Vagina (tissue), 2 donors: ENCODE measurements around the gene ARID1B. TPM values are rescaled to one million over a fixed set of nuclear protein-coding genes. Genes with fewer than 3 reads are reported as not detected.

ENCODE experiments used
- DNase-seq, 2 donors: peaks; one replicate each; pipeline ENCODE4 v3.0.0-alpha.2; 2017; ENCODE audit errors: extremely low spot score in 2 of 2
- H3K27ac ChIP-seq: fragments of 200-600 bp; sonication (generic); one replicate; pipeline ENCODE4 v1.5.1; 2019
- H3K27me3 ChIP-seq: fragments of 200-600 bp; sonication (generic); one replicate; pipeline ENCODE4 v1.5.1; 2019
- H3K36me3 ChIP-seq, 2 donors: fragments of 200-600 bp; sonication (generic); one replicate each; pipeline ENCODE4 v1.5.1; 2017 to 2019
- H3K4me1 ChIP-seq: fragments of 200-600 bp; sonication (generic); one replicate; pipeline ENCODE4 v1.5.1; 2019
- H3K4me3 ChIP-seq, 2 donors: fragments of 200-600 bp; sonication (generic); 1 replicate in 1 of 2; 2 replicates in 1 of 2; pipeline ENCODE4 v1.5.1; 2016 to 2019
- H3K9me3 ChIP-seq: fragments of 200-600 bp; sonication (generic); one replicate; pipeline ENCODE4 v1.5.1; 2019
- CTCF ChIP-seq, 3 experiments: fragments of 450-650 bp in 2 of 3; fragments of 200-600 bp in 1 of 3; sonication (generic) in 1 of 3; IDR thresholded peaks; one replicate each; pipeline ENCODE4 v1.5.1; 2017 to 2019; ENCODE audit warnings: antibody characterized with exemption in 3 of 3, mild to moderate bottlenecking in 2 of 3, moderate library complexity in 2 of 3
- POLR2A ChIP-seq, 2 donors: fragments of 450-650 bp; IDR thresholded peaks; one replicate each; pipeline ENCODE4 v1.6.1; 2017; ENCODE audit warnings: antibody characterized with exemption in 2 of 2, mild to moderate bottlenecking in 2 of 2, moderate library complexity in 2 of 2
- POLR2AphosphoS5 ChIP-seq, 2 donors: sonication (generic); formaldehyde crosslinking; IDR thresholded peaks; one replicate each; pipeline ENCODE4 v1.9.0; 2017; ENCODE audit warnings: antibody characterized with exemption in 2 of 2, mild to moderate bottlenecking in 2 of 2, low read depth in 1 of 2; ENCODE audit not compliant: insufficient read depth in 1 of 2
- intact Hi-C: fragments of 100-400 bp; cut with DNase I; formaldehyde crosslinking; loops from one replicate; pipeline ENCODE4 v1.15.1; 2023
- total RNA-seq: library from RNA; depleted of rRNA; stranded (reverse); fragments of >200 nt; gene quantifications from one replicate; pipeline ENCODE4 v1.2.3, GENCODE V29; 2016

The ARID1B gene
- total RNA-seq, 1 donor from 2014 or later, result 141 TPM

GRCh38 chr6:157184202-157185015, 407.2 kb downstream of the ARID1B start:
- Histone ChIP-seq H3K27ac (peak overlapping the region; percentile 27), H3K4me3 (no peak overlapping the region), H3K27me3 (no peaks in the 10 kb centered on the region), H3K9me3 (no peaks in the 10 kb centered on the region), H3K4me1 (peaks cover 25% of the 10 kb centered on the region), H3K36me3 (peaks cover 0 to 22% of the 10 kb centered on the region in 2 donors)
- intact Hi-C loops, result loop anchor here (5.0 kb wide), 1 partner anchor 622 kb away; no protein-coding TSS in a partner anchor
- TF ChIP-seq CTCF (IDR thresholded peaks at IDR 0.05) (peak; percentile 69 to 87 (median 83)), POLR2A (IDR thresholded peaks at IDR 0.05) (no peak), POLR2AphosphoS5 (IDR thresholded peaks at IDR 0.05; ENCODE audit: insufficient read depth in 1 of 2, low read depth in 1 of 2) (peak in 1 of 2 donors; percentile 50)
- no peak for DNase-seq

GRCh38 chr6:157185171-157185570, 408.0 kb downstream of the ARID1B start:
- no peak for TF ChIP-seq POLR2A (IDR thresholded peaks at IDR 0.05)
- TF ChIP-seq POLR2AphosphoS5 (IDR thresholded peaks at IDR 0.05; ENCODE audit: insufficient read depth in 1 of 2, low read depth in 1 of 2), result no peak
- TF ChIP-seq CTCF (IDR thresholded peaks at IDR 0.05), result no peak
- no peak for DNase-seq
- H3K4me3 ChIP-seq, result no peak overlapping the region
- no peaks in the 10 kb centered on the region for H3K27me3 ChIP-seq
- peaks cover 0 to 29% of the 10 kb centered on the region in 2 donors for H3K36me3 ChIP-seq
- peaks cover 25% of the 10 kb centered on the region for H3K4me1 ChIP-seq
- no peaks in the 10 kb centered on the region for H3K9me3 ChIP-seq
- intact Hi-C loops, result no loop called here
- H3K27ac ChIP-seq, result no peak overlapping the region

- DNase-seq, result no peak
- Histone ChIP-seq H3K27me3 (no peaks in the 10 kb centered on the region), H3K36me3 (peaks cover 0 to 37% of the 10 kb centered on the region in 2 donors), H3K4me3 (no peak overlapping the region), H3K9me3 (no peaks in the 10 kb centered on the region), H3K27ac (no peak overlapping the region), H3K4me1 (peaks cover 25% of the 10 kb centered on the region)
- intact Hi-C loops, result no loop called here
- TF ChIP-seq CTCF (IDR thresholded peaks at IDR 0.05), result no peak
- TF ChIP-seq POLR2AphosphoS5 (IDR thresholded peaks at IDR 0.05; ENCODE audit: insufficient read depth in 1 of 2, low read depth in 1 of 2), result no peak
- no peak for TF ChIP-seq POLR2A (IDR thresholded peaks at IDR 0.05)
These were observed 408.8 kb downstream of the ARID1B start for GRCh38 chr6:157185986-157186385.

GRCh38 chr6:157186785-157187181, 409.6 kb downstream of the ARID1B start:
- DNase-seq, result no peak
- peaks cover 25% of the 10 kb centered on the region for H3K4me1 ChIP-seq
- peaks cover 0 to 42% of the 10 kb centered on the region in 2 donors for H3K36me3 ChIP-seq
- TF ChIP-seq POLR2AphosphoS5 (IDR thresholded peaks at IDR 0.05; ENCODE audit: insufficient read depth in 1 of 2, low read depth in 1 of 2) (no peak), CTCF (IDR thresholded peaks at IDR 0.05) (no peak), POLR2A (IDR thresholded peaks at IDR 0.05) (no peak)
- H3K27me3 ChIP-seq, result no peaks in the 10 kb centered on the region
- intact Hi-C loops, result no loop called here
- no peaks in the 10 kb centered on the region for H3K9me3 ChIP-seq
- H3K4me3 ChIP-seq, result no peak overlapping the region
- H3K27ac ChIP-seq, result peak overlapping the region; percentile 14
